HG03521 (cell line): Measurements from ENCODE around the gene MSRB3.

Source experiments
- ATAC-seq: cut with Tn5 transposase; IDR thresholded peaks from one replicate; pipeline ENCODE4 v1.9.1; 2021; ENCODE audit warnings: mild to moderate bottlenecking, moderate library complexity; ENCODE audit not compliant: unreplicated experiment

The MSRB3 gene

GRCh38 chr12:65492998-65493912, 214.8 kb downstream of the MSRB3 start:
- no peak for ATAC-seq

DNA sequence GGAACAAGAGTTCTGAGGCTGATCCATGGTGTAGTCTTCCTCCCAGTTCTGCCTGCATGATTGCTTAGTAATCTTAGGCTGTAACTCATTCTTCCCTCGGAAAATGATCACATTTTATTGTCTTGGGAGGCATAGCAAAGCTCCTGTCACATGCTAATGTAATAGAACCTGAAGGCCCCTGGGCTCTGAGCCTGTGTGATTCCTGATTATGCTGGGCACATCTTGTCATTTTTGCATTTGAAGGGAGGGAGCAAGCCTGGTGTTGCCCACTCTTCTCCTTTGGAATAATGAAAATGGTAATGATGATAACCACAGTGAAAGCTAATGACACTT, 215.4 kb downstream of the MSRB3 start:
- no peak for ATAC-seq

GRCh38 chr12:65494537-65494936, 216.1 kb downstream of the MSRB3 start:
- ATAC-seq, result no peak

- no peak for ATAC-seq
Measured at GRCh38 chr12:65495233-65495632, 216.8 kb downstream of the MSRB3 start.

- no peak for ATAC-seq
Measured at GRCh38 chr12:65496617-65497016, 218.1 kb downstream of the MSRB3 start.

DNA sequence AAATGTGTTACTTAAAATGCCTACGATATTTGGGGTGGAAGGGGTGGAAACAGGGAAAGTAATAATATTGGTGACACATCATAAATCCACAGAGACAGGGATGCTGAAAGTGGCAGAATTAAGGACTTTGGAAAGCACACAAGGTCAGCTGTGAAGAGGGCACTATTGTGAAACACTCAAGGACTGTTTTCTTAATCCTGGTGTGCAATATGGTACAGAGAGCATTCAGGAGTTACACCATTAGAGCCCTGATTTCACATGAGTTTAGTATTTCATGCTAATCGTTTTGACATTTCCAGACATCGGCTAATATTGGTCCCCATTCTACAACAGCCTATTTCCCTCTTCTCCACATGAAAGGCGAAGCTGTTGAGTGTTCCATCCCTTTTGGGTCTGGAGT, 219.2 kb downstream of the MSRB3 start:
- no peak for ATAC-seq

GRCh38 chr12:65499167-65499566, 220.7 kb downstream of the MSRB3 start:
- no peak for ATAC-seq

DNA sequence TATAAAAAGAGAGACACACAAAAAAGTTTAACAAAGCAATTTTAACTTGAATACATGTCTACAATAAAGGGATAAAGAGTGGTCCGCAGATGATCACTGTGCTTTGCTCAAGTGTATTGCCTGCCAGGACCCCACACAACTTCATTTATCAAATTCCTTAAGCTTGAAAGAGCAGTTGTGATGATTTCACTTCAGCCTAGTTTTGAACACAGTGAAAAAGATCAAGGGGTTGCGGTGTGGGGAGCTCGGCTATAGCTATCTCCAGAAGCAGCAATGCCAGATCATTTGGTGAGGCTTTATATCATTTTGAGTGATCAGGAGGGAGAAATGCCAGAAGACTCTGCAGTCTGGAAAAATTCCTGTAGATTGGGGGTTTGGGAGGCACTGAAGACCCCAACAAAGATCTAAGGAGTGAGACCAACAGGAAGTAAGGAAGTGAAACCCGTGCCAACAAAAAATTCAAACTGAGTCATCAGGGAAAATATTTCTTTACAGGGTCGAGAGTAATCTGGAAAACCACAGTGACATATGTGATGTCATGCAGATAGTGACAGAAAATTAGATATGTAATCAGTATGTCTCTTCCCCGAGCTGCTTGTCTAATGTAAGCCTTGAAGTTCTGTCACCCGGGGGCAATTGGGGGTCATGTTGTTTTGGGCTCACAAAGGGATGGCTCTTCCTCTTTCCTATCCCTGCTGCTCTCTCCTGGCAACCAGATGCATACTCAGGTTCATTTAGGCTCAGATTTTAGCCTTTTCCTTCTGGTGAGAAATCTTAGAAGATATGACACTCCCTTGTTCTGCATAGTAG, 221.8 kb downstream of the MSRB3 start:
- no peak for ATAC-seq

GRCh38 chr12:65501093-65501621, 222.7 kb downstream of the MSRB3 start:
- no peak for ATAC-seq

- ATAC-seq, result no peak
Measured at GRCh38 chr12:65501935-65502334, 223.5 kb downstream of the MSRB3 start.

DNA sequence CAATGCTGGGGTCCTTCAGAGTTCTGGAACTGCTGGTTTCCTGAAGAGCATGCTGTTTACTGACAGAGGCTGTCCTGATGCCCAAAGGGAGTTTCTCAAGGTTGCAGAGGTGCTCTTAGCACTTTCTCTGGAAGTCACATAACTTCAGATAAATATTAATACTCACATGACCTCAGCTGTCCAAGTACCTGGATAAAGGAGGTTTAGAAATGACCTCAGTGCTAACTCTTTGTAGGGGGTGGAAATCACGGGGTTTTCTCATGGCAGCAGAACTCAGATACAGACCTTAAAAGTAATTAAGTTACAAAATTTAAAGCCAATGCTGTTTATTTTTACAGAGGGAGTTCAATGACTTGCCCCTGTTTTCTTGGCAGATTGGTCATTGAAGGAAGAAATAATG, 225.9 kb downstream of the MSRB3 start:
- no peak for ATAC-seq

GRCh38 chr12:65505386-65506121, 227.1 kb downstream of the MSRB3 start:
- no peak for ATAC-seq

- no peak for ATAC-seq
Measured at GRCh38 chr12:65508276-65509035, 230.0 kb downstream of the MSRB3 start.

DNA sequence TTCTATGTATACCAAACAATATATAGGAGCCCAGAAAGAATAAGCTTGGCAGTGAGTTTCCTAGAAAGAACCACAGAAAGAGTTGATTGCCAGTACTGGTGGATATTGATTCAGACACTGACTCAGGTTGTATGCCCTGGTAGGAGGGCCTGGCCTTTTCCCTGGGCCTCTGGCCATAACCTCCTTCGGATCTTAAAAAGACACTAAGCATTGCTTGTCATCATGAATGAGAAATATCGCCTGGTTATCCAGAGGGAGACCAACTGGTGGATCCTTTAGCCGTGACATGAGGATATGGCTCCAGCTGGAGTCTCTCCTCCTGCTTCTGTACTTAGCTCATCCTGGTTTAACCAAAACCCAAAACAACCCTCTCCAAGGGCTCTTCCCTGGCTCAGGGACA, 231.5 kb downstream of the MSRB3 start:
- no peak for ATAC-seq

GRCh38 chr12:65510584-65511050, 232.1 kb downstream of the MSRB3 start:
- no peak for ATAC-seq

DNA sequence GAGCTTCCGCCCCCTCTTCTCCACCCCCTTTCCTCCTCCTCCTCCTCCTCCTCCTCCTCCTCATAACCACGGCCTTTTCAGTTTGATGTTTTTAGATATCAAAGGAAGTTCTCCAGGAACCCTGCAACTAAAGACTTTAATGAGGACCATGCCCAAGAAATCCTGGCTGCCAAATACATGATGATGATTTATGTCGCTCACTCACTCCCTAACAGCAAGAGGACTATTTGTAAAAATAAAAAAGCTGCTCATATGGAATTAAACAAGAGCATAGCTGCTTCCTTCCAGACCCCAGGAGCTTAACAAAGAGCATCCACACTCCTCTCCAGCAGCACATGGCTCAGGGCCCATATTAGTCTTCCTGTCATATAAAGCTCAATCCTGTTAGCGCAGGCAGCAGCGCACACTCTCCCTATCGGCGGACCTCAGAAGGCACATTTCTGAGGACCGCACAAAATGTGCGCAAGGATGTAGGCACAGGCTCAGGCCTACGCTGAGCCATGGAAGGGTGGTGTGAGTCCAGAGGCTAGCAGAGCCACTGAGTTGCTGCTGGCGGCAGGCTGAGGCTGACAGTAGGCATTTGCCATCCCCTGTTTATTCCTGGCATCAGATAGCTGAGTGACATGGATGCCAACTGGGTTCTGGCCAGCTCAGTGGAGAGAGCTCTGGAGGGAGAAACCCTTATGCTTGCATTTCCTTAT, 232.8 kb downstream of the MSRB3 start:
- no peak for ATAC-seq

- no peak for ATAC-seq
Measured at GRCh38 chr12:65511912-65512311, 233.4 kb downstream of the MSRB3 start.
